T-helper 1 cell treated with Interleukin-12 subunit alpha and Interleukin-12 subunit beta and Interleukin-4 antibody, amounts not matched to agents 30 μg/mL and 1 μg/mL, for 36 hours (primary cell): ENCODE results near the gene NFASC.

Source experiments
- H3K27ac Mint-ChIP-seq: one replicate; pipeline ENCODE4 v1.8.0; 2021; ENCODE audit warnings: mild to moderate bottlenecking, mixed read lengths
- H3K27me3 Mint-ChIP-seq: one replicate; pipeline ENCODE4 v1.8.0; 2021; ENCODE audit warnings: low read depth, mixed read lengths
- H3K36me3 Mint-ChIP-seq: one replicate; pipeline ENCODE4 v1.8.0; 2021; ENCODE audit warnings: low read depth, mixed read lengths
- H3K4me1 Mint-ChIP-seq: one replicate; pipeline ENCODE4 v1.8.0; 2021; ENCODE audit warnings: low read depth, mixed read lengths
- H3K4me3 Mint-ChIP-seq: one replicate; pipeline ENCODE4 v1.8.0; 2021; ENCODE audit warnings: mild to moderate bottlenecking, moderate library complexity, mixed read lengths
- H3K9me3 Mint-ChIP-seq: one replicate; pipeline ENCODE4 v1.8.0; 2021; ENCODE audit warnings: mixed read lengths

Gene NFASC

DNA sequence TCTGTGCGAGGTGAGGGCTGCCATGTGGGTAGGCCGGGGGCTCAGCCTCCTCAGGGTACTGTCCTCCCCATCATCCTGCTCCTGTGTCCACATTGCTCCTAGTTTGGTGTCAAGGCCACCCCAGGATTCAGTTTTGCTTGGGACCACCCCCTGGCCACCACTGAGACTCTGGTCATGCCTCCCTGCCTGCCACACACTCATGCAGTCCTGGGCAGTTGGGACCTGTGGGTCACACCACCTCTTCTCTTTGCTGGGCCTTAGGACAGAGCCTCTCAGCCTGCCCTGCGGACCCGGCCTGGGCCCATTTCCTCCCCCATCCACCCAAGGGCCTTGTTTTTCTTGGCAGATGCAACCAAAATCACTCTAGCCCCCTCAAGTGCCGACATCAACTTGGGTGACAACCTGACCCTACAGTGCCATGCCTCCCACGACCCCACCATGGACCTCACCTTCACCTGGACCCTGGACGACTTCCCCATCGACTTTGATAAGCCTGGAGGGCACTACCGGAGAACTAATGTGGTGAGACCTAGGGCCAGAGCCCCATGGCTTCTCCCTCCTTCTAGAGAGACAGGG is 194.2 kb downstream of the NFASC start:
- no peaks in the 10 kb centered on the region for H3K36me3 Mint-ChIP-seq
- H3K27me3 Mint-ChIP-seq, result no peaks in the 10 kb centered on the region
- no peaks in the 10 kb centered on the region for H3K9me3 Mint-ChIP-seq
- peaks cover 4% of the 10 kb centered on the region for H3K4me1 Mint-ChIP-seq
- H3K4me3 Mint-ChIP-seq, result no peak overlapping the region
- H3K27ac Mint-ChIP-seq, result no peak overlapping the region

DNA sequence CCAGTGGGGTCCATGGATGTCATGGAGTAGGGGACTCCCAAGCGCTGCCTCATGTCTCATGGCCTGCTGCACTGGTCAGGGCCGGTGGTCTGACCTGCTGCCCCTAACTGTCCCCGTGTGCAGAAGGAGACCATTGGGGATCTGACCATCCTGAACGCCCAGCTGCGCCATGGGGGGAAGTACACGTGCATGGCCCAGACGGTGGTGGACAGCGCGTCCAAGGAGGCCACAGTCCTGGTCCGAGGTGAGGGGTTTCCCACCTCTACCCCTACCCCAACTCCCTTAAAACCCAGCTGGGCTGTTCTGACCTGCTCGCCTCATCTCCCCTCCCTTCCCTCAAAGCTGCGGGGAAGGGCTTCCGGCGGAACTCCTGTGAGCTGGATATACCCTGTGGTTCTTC is 195.0 kb downstream of the NFASC start:
- H3K4me3 Mint-ChIP-seq, result no peak overlapping the region
- H3K27me3 Mint-ChIP-seq, result no peaks in the 10 kb centered on the region
- H3K27ac Mint-ChIP-seq, result no peak overlapping the region
- H3K9me3 Mint-ChIP-seq, result no peaks in the 10 kb centered on the region
- no peaks in the 10 kb centered on the region for H3K36me3 Mint-ChIP-seq
- peaks cover 4% of the 10 kb centered on the region for H3K4me1 Mint-ChIP-seq

DNA sequence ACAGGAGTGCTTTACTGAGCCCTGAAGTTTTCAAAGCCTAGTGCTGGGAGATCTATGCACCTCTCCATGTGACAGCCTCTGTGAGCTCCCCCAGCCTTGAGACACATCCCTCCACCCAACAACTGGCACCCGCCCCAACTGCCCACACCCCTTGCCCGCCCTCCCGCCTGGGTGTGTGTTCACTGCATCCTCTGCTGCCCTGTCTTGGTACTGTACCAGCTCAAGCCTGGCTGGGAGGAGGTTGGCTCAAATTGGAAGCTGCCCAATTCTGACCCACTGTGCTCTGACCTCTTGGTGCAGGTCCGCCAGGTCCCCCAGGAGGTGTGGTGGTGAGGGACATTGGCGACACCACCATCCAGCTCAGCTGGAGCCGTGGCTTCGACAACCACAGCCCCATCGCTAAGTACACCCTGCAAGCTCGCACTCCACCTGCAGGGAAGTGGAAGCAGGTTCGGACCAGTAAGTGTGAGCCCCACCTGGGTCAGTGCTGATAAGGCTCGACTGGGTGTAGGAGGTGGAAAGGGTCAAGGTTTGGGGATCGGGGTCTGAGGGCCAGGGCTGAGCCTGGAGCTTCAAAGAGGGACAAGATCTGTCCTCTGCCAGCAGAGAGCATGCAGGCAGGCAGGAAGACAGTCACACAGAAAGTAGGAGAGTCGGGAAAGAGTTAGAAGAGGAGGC is 195.6 kb downstream of the NFASC start:
- Mint-ChIP-seq H3K9me3 (no peaks in the 10 kb centered on the region), H3K27ac (no peak overlapping the region), H3K27me3 (no peaks in the 10 kb centered on the region), H3K36me3 (no peaks in the 10 kb centered on the region), H3K4me1 (peaks cover 4% of the 10 kb centered on the region), H3K4me3 (no peak overlapping the region)

DNA sequence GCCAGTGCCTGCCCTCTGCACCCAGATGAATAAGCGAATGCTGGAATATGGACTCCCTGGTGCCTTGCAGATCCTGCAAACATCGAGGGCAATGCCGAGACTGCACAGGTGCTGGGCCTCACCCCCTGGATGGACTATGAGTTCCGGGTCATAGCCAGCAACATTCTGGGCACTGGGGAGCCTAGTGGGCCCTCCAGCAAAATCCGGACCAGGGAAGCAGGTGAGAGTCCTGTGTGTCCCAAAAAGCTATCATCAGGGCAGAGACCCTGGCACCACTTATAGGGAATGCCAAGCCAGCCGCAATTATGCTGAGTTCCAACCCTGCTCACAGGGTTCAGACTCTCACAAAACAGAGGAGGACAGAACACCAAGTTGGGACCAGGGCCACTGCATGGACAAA is 196.4 kb downstream of the NFASC start:
- no peak overlapping the region for H3K4me3 Mint-ChIP-seq
- H3K36me3 Mint-ChIP-seq, result no peaks in the 10 kb centered on the region
- H3K9me3 Mint-ChIP-seq, result no peaks in the 10 kb centered on the region
- no peak overlapping the region for H3K27ac Mint-ChIP-seq
- no peaks in the 10 kb centered on the region for H3K27me3 Mint-ChIP-seq
- H3K4me1 Mint-ChIP-seq, result peaks cover 4% of the 10 kb centered on the region

DNA sequence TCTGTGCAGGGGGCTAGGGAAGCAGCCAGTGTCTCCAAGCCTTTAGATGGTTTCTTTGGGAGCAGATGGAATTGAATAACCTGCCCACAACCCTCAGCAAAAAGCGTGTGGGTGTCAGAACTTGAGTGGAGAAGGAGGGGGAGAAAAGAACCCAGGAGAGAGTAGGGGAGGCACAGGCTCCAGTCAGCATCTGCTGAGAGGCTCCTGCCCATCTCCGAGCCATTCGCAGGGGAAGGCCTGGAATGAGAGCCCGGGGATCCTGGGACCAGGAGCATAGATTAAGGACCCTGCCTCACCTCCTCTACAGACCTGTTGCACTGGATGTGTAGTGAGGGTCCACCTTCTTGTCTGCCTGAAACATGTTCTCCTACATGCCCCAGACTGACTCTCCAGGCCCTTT is 197.3 kb downstream of the NFASC start:
- peaks cover 4% of the 10 kb centered on the region for H3K4me1 Mint-ChIP-seq
- no peaks in the 10 kb centered on the region for H3K36me3 Mint-ChIP-seq
- H3K4me3 Mint-ChIP-seq, result no peak overlapping the region
- H3K27ac Mint-ChIP-seq, result no peak overlapping the region
- H3K9me3 Mint-ChIP-seq, result no peaks in the 10 kb centered on the region
- no peaks in the 10 kb centered on the region for H3K27me3 Mint-ChIP-seq

DNA sequence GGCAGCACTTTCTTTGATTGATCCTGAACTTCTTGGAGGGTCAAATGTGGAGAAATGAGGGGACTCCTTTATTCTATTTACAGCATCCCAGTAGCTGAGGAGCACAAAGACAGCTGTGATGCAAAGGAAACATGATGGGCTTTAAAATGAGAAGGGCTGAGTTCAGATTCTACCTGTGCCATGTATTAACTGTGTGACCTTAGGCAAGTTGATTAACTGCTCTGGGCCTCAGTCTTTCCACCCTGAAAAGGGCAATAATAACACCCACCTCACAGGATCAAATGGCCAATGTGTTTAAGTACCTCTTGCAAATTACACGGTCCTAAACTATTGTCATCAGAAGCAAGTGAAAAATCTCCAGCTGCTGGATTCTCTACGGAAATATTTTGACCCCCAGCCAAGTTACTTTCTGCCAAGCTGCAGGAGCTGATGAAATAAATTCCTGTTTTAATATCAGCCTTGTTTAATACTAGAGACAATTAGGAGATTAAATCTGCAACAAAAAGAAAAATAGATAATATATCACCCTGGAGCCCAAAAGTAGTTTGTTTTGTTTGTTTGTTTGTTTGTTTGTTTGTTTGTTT is 197.9 kb downstream of the NFASC start:
- no peaks in the 10 kb centered on the region for H3K36me3 Mint-ChIP-seq
- no peaks in the 10 kb centered on the region for H3K9me3 Mint-ChIP-seq
- no peak overlapping the region for H3K27ac Mint-ChIP-seq
- no peaks in the 10 kb centered on the region for H3K27me3 Mint-ChIP-seq
- H3K4me1 Mint-ChIP-seq, result peaks cover 3% of the 10 kb centered on the region
- no peak overlapping the region for H3K4me3 Mint-ChIP-seq

DNA sequence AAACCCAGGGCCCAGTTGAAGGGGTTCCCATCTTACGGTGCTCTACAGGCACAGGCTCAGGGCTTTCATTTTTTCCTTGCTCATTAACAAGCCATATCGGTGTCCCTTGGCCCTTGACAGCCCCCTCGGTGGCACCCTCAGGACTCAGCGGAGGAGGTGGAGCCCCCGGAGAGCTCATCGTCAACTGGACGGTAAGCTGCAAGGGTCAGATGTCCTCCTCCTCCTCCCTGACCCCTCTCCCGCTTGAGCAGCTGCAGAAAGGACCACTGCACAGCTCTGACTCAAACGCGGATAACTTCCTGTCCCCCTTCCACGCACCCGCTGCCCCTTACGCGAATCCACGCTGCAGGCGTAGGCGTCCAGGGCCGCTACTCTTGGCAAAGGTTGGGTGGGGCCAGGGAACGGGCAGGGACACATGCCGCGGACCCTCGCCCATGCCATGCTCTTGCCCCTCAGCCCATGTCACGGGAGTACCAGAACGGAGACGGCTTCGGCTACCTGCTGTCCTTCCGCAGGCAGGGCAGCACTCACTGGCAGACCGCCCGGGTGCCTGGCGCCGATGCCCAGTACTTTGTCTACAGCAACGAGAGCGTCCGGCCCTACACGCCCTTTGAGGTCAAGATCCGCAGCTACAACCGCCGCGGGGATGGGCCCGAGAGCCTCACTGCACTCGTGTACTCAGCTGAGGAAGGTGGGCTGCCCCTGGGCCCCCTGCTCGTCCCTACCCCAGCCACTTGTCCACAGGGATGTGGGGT is 198.9 kb downstream of the NFASC start:
- Mint-ChIP-seq H3K36me3 (no peaks in the 10 kb centered on the region), H3K9me3 (no peaks in the 10 kb centered on the region), H3K4me3 (no peak overlapping the region), H3K4me1 (no peaks in the 10 kb centered on the region), H3K27me3 (no peaks in the 10 kb centered on the region), H3K27ac (no peak overlapping the region)

DNA sequence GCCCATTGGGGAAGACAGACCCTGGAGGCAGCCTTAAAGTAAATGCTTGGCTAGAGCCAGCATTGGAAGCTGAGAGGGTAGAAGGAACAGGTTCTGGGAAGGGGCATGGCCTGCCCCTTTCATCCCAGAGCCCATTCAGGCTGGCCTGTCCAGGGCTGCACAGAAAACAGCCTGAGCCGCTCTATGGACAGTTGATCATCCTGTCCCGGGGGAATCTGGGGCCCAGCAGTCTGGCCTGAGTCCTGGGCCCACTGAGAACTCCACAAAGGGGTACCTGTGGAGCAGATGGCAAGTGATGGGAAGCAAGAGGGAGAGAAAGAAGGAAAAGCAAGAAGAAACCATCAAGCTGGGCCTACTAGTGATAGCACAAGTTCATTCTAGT is 200.4 kb downstream of the NFASC start:
- no peaks in the 10 kb centered on the region for H3K9me3 Mint-ChIP-seq

DNA sequence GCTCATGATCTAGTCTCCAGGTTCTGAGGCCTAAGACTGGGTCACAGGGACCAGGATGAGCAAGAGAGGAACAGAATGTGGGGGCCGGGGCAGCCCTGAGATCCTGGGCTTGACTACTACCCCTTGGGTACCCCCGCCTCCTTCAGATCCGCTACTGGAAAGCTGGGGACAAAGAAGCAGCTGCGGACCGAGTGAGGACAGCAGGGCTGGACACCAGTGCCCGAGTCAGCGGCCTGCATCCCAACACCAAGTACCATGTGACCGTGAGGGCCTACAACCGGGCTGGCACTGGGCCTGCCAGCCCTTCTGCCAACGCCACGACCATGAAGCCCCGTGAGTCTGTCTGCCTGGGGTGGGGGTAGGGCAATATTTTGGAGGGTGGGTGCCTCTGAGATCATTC is 201.1 kb downstream of the NFASC start:
- H3K27me3 Mint-ChIP-seq, result no peaks in the 10 kb centered on the region
- no peaks in the 10 kb centered on the region for H3K9me3 Mint-ChIP-seq
- H3K4me1 Mint-ChIP-seq, result no peaks in the 10 kb centered on the region
- H3K36me3 Mint-ChIP-seq, result no peaks in the 10 kb centered on the region
- no peak overlapping the region for H3K27ac Mint-ChIP-seq
- no peak overlapping the region for H3K4me3 Mint-ChIP-seq

More for the DNA sequence above, 200.4 kb downstream of the NFASC start:
- Mint-ChIP-seq H3K27ac (no peak overlapping the region), H3K27me3 (no peaks in the 10 kb centered on the region), H3K36me3 (no peaks in the 10 kb centered on the region), H3K4me3 (no peak overlapping the region), H3K4me1 (no peaks in the 10 kb centered on the region)

DNA sequence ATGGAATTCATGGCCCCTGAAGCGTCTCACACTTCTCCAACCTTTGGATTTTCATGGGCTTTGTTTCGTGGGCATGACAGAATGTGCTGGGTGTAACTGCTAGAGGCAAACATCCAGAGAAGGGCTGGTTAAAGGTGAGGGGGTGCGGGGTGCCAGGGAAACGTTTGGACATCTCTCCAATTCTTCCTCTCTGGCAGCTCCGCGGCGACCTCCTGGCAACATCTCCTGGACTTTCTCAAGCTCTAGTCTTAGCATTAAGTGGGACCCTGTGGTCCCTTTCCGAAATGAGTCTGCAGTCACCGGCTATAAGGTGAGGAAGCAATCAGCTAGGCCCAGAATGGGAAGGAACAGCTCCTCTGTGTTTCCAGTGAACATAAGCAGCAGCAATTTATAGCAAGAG is 201.6 kb downstream of the NFASC start:
- no peaks in the 10 kb centered on the region for H3K4me1 Mint-ChIP-seq
- no peaks in the 10 kb centered on the region for H3K9me3 Mint-ChIP-seq
- H3K4me3 Mint-ChIP-seq, result no peak overlapping the region
- H3K27ac Mint-ChIP-seq, result no peak overlapping the region
- no peaks in the 10 kb centered on the region for H3K27me3 Mint-ChIP-seq
- no peaks in the 10 kb centered on the region for H3K36me3 Mint-ChIP-seq
